SK-N-SH treated with all-trans-retinoic acid at 6 μM for 48 hours (cell line): ENCODE data around the gene RAG1.
A peak's percentile ranks its signal among the peaks of the same experiment; 100 is the strongest.
"Not testable (repeated sequence)": the region's sequence is repeated elsewhere in the genome, so short reads cannot be mapped to it uniquely, and the experiment has no call there.

Source experiments
- ATAC-seq: fragments of 200-7000 bp; cut with Tn5 transposase; 3 replicates; pipeline ENCODE4 v1.9.1; 2020; ENCODE audit warnings: mild to moderate bottlenecking, moderate library complexity
- ARNTL ChIP-seq: fragments of 450-650 bp; formaldehyde crosslinking; IDR thresholded peaks from 2 replicates; pipeline ENCODE4 v1.5.0; 2020; ENCODE audit warnings: low read depth, mild to moderate bottlenecking, moderate library complexity, borderline replicate concordance
- BACH2 ChIP-seq: fragments of 250-450 bp; sonication (Bioruptor Pico); IDR thresholded peaks from 2 replicates; pipeline ENCODE4 v1.9.0; 2021; ENCODE audit warnings: mild to moderate bottlenecking, borderline replicate concordance
- GLIS3 ChIP-seq: fragments of 250-450 bp; sonication (Bioruptor Pico); IDR thresholded peaks from 2 replicates; pipeline ENCODE4 v1.5.0; 2020; ENCODE audit warnings: mild to moderate bottlenecking, moderate library complexity
- ISL1 ChIP-seq: fragments of 250-450 bp; sonication (Bioruptor Pico); IDR thresholded peaks from 2 replicates; pipeline ENCODE4 v2.1.2; 2022; ENCODE audit warnings: mild to moderate bottlenecking, moderate library complexity
- OSR1 ChIP-seq: fragments of 250-450 bp; sonication (Bioruptor Pico); IDR thresholded peaks from 2 replicates; pipeline ENCODE4 v1.8.0; 2022; ENCODE audit warnings: moderate library complexity, mild to moderate bottlenecking, inconsistent platforms
- PPARA ChIP-seq: fragments of 250-450 bp; sonication (Bioruptor Pico); IDR thresholded peaks from 2 replicates; pipeline ENCODE4 v1.5.0; 2020; ENCODE audit warnings: mild to moderate bottlenecking, borderline replicate concordance
- RARB ChIP-seq: fragments of 250-450 bp; sonication (Bioruptor Pico); IDR thresholded peaks from 2 replicates; pipeline ENCODE4 v1.8.0; 2021; ENCODE audit warnings: mild to moderate bottlenecking, moderate library complexity
- SNAI2 ChIP-seq: fragments of 250-450 bp; sonication (Bioruptor Pico); IDR thresholded peaks from 2 replicates; pipeline ENCODE4 v1.5.0; 2020; ENCODE audit warnings: mild to moderate bottlenecking, moderate library complexity
- TCF4 ChIP-seq: fragments of 250-450 bp; sonication (Bioruptor Pico); IDR thresholded peaks from 2 replicates; pipeline ENCODE4 v1.8.0; 2021; ENCODE audit warnings: mild to moderate bottlenecking, moderate library complexity, borderline replicate concordance
- TOX ChIP-seq: fragments of 250-450 bp; sonication (Bioruptor Pico); IDR thresholded peaks from 2 replicates; pipeline ENCODE4 v1.8.0; 2021; ENCODE audit warnings: mild to moderate bottlenecking, moderate library complexity, borderline replicate concordance
- ZC3H10 ChIP-seq: fragments of 250-450 bp; sonication (Bioruptor Pico); IDR thresholded peaks from 2 replicates; pipeline ENCODE4 v1.5.1; 2021; ENCODE audit warnings: mild to moderate bottlenecking, moderate library complexity
- ZFP3 ChIP-seq: fragments of 250-450 bp; sonication (Bioruptor Pico); IDR thresholded peaks from 2 replicates; pipeline ENCODE4 v1.5.0; 2020; ENCODE audit warnings: mild to moderate bottlenecking, moderate library complexity
- ZFP30 ChIP-seq: fragments of 450-650 bp; formaldehyde crosslinking; IDR thresholded peaks from 2 replicates; pipeline ENCODE4 v1.5.0; 2022; ENCODE audit warnings: mild to moderate bottlenecking, moderate library complexity
- ZNF70 ChIP-seq: fragments of 450-650 bp; formaldehyde crosslinking; IDR thresholded peaks from 2 replicates; pipeline ENCODE4 v1.5.0; 2020; ENCODE audit warnings: mild to moderate bottlenecking, moderate library complexity
- ZNF8 ChIP-seq: fragments of 450-650 bp; formaldehyde crosslinking; IDR thresholded peaks from 2 replicates; pipeline ENCODE4 v1.5.0; 2020; ENCODE audit warnings: mild to moderate bottlenecking, moderate library complexity
- TF ChIP-seq, protein P1 (sequence below): fragments of 250-450 bp; sonication (Bioruptor Pico); IDR thresholded peaks from 2 replicates; pipeline ENCODE4 v1.8.0; 2021; ENCODE audit warnings: low read depth, mild to moderate bottlenecking, moderate library complexity, borderline replicate concordance
- TF ChIP-seq, protein P2 (sequence below): fragments of 250-450 bp; sonication (Bioruptor Pico); IDR thresholded peaks from 2 replicates; pipeline ENCODE4 v1.5.1; 2021; ENCODE audit warnings: mild to moderate bottlenecking, moderate library complexity
- TF ChIP-seq, protein P3 (sequence below): fragments of 250-450 bp; sonication (Bioruptor Pico); IDR thresholded peaks from 2 replicates; pipeline ENCODE4 v1.5.1; 2020; ENCODE audit warnings: low read depth, mild to moderate bottlenecking, moderate library complexity
- TF ChIP-seq, protein P4 (sequence below): fragments of 250-450 bp; sonication (Bioruptor Pico); IDR thresholded peaks from 2 replicates; pipeline ENCODE4 v1.5.0; 2020; ENCODE audit warnings: mild to moderate bottlenecking, moderate library complexity

Gene RAG1

DNA sequence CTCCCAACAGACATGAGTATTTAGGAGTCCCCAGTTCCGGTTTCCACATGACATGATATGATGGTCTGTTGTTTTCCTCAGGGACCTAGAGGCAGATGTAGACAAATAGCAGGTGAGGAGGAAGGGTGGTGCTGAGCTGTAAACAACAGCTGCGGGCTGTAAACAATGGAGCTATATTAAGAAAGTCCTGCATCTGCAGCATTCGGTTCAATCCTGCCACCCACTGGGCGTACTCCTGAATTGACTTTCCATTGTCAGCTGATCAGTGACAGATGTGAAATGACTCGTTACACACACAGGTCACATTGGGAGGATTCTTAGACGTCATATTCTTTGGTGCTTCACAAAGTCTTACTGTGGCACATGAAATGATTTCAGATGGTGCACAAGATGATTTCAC, 26.8 kb upstream of the RAG1 start:
- peak; percentile 81 for ATAC-seq

DNA sequence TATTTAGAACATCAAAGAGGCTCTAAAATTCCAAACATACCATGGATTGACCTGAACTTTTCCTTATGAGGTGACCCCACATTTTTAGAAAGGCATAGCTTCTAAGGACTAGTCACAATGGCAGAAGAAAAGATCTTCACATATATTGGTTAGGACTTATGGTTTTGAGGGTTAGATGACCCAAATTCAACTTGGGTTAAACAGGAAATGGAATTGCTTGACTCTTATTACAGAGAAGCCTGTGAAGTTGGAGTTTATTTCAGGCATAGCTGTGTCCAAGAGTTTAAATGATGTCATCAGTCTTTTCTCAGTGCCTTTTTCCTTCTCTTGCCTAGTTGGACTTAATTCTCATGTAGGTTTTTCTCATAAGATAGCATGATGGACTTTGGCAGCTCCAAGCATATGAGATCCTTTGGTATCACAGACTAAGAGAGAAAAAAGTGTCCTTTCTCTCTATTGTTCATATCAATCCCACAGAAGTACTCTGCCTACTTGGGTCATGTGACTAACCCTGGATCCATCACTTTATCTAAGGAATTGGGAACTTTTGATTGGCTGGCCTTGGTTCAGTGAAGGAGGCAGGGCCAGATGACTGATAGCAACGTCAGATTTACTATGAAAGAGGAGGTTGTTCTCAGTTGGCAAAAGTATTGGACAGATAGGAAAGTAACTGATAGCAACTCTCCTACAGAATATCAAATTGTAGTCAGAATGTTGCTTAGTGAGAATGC, 17.3 kb upstream of the RAG1 start:
- TF ChIP-seq ZNF70 (CRISPR knock-in tag) (no peak), TCF4 (CRISPR knock-in tag) (no peak), GLIS3 (CRISPR knock-in tag) (no peak), ZFP30 (CRISPR knock-in tag) (no peak), OSR1 (CRISPR knock-in tag) (no peak), ZC3H10 (CRISPR knock-in tag) (no peak)
- TF ChIP-seq, protein P1, sequence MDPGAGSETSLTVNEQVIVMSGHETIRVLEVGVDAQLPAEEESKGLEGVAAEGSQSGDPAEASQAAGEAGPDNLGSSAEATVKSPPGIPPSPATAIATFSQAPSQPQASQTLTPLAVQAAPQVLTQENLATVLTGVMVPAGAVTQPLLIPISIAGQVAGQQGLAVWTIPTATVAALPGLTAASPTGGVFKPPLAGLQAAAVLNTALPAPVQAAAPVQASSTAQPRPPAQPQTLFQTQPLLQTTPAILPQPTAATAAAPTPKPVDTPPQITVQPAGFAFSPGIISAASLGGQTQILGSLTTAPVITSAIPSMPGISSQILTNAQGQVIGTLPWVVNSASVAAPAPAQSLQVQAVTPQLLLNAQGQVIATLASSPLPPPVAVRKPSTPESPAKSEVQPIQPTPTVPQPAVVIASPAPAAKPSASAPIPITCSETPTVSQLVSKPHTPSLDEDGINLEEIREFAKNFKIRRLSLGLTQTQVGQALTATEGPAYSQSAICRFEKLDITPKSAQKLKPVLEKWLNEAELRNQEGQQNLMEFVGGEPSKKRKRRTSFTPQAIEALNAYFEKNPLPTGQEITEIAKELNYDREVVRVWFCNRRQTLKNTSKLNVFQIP = no peak
- TF ChIP-seq, protein P2, sequence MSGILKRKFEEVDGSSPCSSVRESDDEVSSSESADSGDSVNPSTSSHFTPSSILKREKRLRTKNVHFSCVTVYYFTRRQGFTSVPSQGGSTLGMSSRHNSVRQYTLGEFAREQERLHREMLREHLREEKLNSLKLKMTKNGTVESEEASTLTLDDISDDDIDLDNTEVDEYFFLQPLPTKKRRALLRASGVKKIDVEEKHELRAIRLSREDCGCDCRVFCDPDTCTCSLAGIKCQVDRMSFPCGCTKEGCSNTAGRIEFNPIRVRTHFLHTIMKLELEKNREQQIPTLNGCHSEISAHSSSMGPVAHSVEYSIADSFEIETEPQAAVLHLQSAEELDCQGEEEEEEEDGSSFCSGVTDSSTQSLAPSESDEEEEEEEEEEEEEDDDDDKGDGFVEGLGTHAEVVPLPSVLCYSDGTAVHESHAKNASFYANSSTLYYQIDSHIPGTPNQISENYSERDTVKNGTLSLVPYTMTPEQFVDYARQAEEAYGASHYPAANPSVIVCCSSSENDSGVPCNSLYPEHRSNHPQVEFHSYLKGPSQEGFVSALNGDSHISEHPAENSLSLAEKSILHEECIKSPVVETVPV (CRISPR knock-in tag) = no peak
- TF ChIP-seq, protein P3, sequence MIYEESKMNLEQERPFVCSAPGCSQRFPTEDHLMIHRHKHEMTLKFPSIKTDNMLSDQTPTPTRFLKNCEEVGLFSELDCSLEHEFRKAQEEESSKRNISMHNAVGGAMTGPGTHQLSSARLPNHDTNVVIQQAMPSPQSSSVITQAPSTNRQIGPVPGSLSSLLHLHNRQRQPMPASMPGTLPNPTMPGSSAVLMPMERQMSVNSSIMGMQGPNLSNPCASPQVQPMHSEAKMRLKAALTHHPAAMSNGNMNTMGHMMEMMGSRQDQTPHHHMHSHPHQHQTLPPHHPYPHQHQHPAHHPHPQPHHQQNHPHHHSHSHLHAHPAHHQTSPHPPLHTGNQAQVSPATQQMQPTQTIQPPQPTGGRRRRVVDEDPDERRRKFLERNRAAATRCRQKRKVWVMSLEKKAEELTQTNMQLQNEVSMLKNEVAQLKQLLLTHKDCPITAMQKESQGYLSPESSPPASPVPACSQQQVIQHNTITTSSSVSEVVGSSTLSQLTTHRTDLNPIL = no peak
- ATAC-seq = no peak

More for the DNA sequence above, 26.8 kb upstream of the RAG1 start:
- no peak for TF ChIP-seq ISL1

DNA sequence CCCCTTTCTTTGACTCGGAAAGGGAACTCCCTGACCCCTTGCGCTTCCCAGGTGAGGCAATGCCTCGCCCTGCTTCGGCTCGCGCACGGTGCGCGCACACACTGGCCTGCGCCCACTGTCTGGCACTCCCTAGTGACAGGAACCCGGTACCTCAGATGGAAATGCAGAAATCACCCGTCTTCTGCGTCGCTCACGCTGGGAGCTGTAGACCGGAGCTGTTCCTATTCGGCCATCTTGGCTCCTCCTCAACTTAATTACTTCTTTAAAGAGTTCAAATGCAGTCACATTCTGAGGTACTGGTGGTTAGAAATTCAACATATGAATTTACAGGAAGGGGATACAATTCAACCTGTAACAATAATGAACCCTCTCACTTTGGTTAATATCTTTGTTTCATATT, 10.4 kb upstream of the RAG1 start:
- ATAC-seq = not testable (repeated sequence)

DNA sequence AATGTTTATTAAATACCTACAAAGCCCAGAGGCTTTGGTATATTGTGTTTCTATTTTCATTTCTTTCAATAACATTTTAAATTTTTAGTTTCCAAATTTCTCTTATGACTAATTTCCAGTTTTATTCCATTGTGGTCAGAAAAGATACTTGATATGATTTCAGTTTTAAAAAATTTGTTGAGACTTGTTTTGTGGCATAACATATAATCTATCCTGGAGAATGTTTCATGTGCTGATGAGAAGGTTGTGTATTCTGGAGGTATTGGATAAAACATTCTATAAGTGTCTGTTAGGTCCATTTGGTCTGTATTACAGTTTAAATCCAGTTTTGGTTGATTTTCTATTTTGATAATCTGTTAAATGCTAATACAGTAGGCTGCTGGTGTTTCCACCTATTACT, 9.8 kb upstream of the RAG1 start:
- no peak for TF ChIP-seq PPARA
- no peak for TF ChIP-seq OSR1 (CRISPR knock-in tag)
- TF ChIP-seq, all 23 proteins: peak for 0
- ATAC-seq = no peak

DNA sequence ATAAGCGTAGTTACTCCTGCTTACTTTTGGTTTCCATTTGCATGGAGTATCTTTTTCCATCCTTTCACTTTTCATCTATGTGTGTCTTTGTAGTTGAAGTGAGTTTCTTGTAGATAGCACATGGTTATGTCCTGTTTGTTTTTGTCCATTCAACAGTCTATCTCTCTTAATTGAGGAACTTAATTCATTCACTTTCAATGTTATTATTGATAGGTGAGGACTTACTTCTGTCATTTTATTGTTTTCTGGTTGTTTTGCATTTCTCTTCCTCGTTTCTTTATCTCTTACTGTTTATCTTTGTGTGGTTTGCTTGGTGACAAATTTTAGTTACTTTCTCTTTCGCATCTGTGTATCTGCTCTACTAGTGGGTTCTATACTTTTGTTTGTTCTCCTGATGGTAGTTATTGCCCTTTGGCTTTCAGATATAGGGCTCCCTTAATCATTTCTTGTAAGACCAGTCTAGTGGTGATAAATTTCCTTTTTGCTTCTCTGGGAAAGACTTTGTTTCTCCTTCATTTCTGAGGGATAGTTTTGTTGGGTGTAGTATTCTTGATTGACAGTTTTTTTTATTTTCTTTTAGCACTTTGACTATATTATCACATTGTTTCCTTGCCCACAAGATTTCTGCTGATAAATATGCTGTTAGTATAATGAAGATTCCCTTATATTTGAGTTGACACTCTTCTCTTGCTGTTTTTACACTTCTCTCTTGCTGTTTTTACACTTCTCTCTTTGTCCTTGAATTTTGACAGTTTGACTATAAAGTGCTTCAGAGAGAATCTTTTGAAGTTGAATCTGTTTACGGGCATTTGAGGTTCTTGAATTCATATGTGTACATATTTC, 9.0 kb upstream of the RAG1 start:
- ATAC-seq = no peak
- TF ChIP-seq TOX = no peak
- TF ChIP-seq, protein P4, sequence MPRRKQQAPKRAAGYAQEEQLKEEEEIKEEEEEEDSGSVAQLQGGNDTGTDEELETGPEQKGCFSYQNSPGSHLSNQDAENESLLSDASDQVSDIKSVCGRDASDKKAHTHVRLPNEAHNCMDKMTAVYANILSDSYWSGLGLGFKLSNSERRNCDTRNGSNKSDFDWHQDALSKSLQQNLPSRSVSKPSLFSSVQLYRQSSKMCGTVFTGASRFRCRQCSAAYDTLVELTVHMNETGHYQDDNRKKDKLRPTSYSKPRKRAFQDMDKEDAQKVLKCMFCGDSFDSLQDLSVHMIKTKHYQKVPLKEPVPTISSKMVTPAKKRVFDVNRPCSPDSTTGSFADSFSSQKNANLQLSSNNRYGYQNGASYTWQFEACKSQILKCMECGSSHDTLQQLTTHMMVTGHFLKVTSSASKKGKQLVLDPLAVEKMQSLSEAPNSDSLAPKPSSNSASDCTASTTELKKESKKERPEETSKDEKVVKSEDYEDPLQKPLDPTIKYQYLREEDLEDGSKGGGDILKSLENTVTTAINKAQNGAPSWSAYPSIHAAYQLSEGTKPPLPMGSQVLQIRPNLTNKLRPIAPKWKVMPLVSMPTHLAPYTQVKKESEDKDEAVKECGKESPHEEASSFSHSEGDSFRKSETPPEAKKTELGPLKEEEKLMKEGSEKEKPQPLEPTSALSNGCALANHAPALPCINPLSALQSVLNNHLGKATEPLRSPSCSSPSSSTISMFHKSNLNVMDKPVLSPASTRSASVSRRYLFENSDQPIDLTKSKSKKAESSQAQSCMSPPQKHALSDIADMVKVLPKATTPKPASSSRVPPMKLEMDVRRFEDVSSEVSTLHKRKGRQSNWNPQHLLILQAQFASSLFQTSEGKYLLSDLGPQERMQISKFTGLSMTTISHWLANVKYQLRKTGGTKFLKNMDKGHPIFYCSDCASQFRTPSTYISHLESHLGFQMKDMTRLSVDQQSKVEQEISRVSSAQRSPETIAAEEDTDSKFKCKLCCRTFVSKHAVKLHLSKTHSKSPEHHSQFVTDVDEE (CRISPR knock-in tag) = no peak
- TF ChIP-seq SNAI2 (CRISPR knock-in tag) = no peak
- TF ChIP-seq BACH2 (CRISPR knock-in tag) = no peak
- TF ChIP-seq ZNF8 (CRISPR knock-in tag) = no peak
- TF ChIP-seq OSR1 (CRISPR knock-in tag) = no peak
- no peak for TF ChIP-seq ZFP3 (CRISPR knock-in tag)
- TF ChIP-seq ARNTL = no peak
- TF ChIP-seq RARB (CRISPR knock-in tag) = no peak
